H9 (cell line): ENCODE results near the gene IGF2R. TPM values are rescaled to one million over a fixed set of nuclear protein-coding genes. Genes with fewer than 3 reads are reported as not detected.

Experiments used
- DNase-seq: peaks from one replicate; pipeline ENCODE4 v3.0.0-alpha.2; 2017
- H2AFZ ChIP-seq: one replicate; pipeline ENCODE4 v1.6.1; 2013; ENCODE audit warnings: mild to moderate bottlenecking, low read length, control low read depth, moderate library complexity
- H2AK5ac ChIP-seq: 2 replicates; pipeline ENCODE4 v1.6.1; 2013; ENCODE audit warnings: low read length, control low read depth, mixed read lengths; ENCODE audit not compliant: insufficient read length
- H2BK120ac ChIP-seq: one replicate; pipeline ENCODE4 v1.6.1; 2013; ENCODE audit warnings: low read depth, mild to moderate bottlenecking, low read length, control low read depth, inconsistent platforms; ENCODE audit not compliant: poor library complexity, severe bottlenecking
- H2BK12ac ChIP-seq: 2 replicates; pipeline ENCODE4 v1.6.1; 2013; ENCODE audit warnings: low read length, control low read depth, mixed read lengths, low read depth; ENCODE audit not compliant: insufficient read length
- H2BK15ac ChIP-seq: 2 replicates; pipeline ENCODE4 v1.6.1; 2013; ENCODE audit warnings: low read depth, low read length, control low read depth
- H2BK20ac ChIP-seq: one replicate; pipeline ENCODE4 v1.6.1; 2013; ENCODE audit warnings: low read depth, mild to moderate bottlenecking, low read length, control low read depth, inconsistent platforms; ENCODE audit not compliant: poor library complexity, severe bottlenecking
- H2BK5ac ChIP-seq: 2 replicates; pipeline ENCODE4 v1.6.1; 2013; ENCODE audit warnings: low read length, control low read depth, mixed read lengths; ENCODE audit not compliant: insufficient read length
- H3K14ac ChIP-seq: 2 replicates; pipeline ENCODE4 v1.6.1; 2013; ENCODE audit warnings: low read length, control low read depth; ENCODE audit not compliant: insufficient read depth
- H3K18ac ChIP-seq: 2 replicates; pipeline ENCODE4 v1.6.1; 2013; ENCODE audit warnings: low read depth, mild to moderate bottlenecking, mixed read lengths, low read length, control low read depth; ENCODE audit not compliant: insufficient read length
- H3K23ac ChIP-seq: 2 replicates; pipeline ENCODE4 v1.6.1; 2013; ENCODE audit warnings: low read length, control low read depth, mixed read lengths, low read depth; ENCODE audit not compliant: insufficient read length
- H3K23me2 ChIP-seq: 2 replicates; pipeline ENCODE4 v1.6.1; 2013; ENCODE audit warnings: low read depth, mild to moderate bottlenecking, mixed read lengths, low read length, control low read depth; ENCODE audit not compliant: insufficient read length, poor library complexity, severe bottlenecking
- H3K27ac ChIP-seq: 2 replicates; pipeline ENCODE4 v1.5.1; 2013; ENCODE audit warnings: low read length, control low read depth, mixed read lengths, low read depth; ENCODE audit not compliant: insufficient read length
- H3K27me3 ChIP-seq: 2 replicates; pipeline ENCODE4 v1.6.1; 2013; ENCODE audit warnings: low read length, control low read depth, inconsistent platforms; ENCODE audit not compliant: insufficient read depth
- H3K4ac ChIP-seq: 2 replicates; pipeline ENCODE4 v1.6.1; 2013; ENCODE audit warnings: low read depth, mild to moderate bottlenecking, control low read depth, inconsistent platforms, low read length, moderate library complexity
- H3K4me1 ChIP-seq: 2 replicates; pipeline ENCODE4 v1.6.1; 2013; ENCODE audit warnings: low read length, control low read depth, inconsistent platforms; ENCODE audit not compliant: insufficient read depth
- H3K4me2 ChIP-seq: 2 replicates; pipeline ENCODE4 v1.6.1; 2013; ENCODE audit warnings: low read length, control low read depth, mixed read lengths; ENCODE audit not compliant: insufficient read length, insufficient read depth
- H3K56ac ChIP-seq: 2 replicates; pipeline ENCODE4 v1.6.1; 2013; ENCODE audit warnings: low read depth, mild to moderate bottlenecking, mixed read lengths, low read length, control low read depth; ENCODE audit not compliant: insufficient read length
- H3K79me1 ChIP-seq: 2 replicates; pipeline ENCODE4 v1.6.1; 2013; ENCODE audit warnings: low read depth, mild to moderate bottlenecking, moderate library complexity, low read length, control low read depth, inconsistent platforms; ENCODE audit not compliant: insufficient read depth, poor library complexity, severe bottlenecking
- H3K79me2 ChIP-seq: 2 replicates; pipeline ENCODE4 v1.6.1; 2013; ENCODE audit warnings: low read length, control low read depth, inconsistent platforms; ENCODE audit not compliant: insufficient read depth
- H3K9ac ChIP-seq: 2 replicates; pipeline ENCODE4 v1.6.1; 2013; ENCODE audit warnings: low read length, control low read depth, mixed read lengths; ENCODE audit not compliant: insufficient read length; ENCODE audit errors: extremely low read depth
- H3K9me3 ChIP-seq: one replicate; pipeline ENCODE4 v1.6.1; 2013; ENCODE audit warnings: low read depth, low read length, inconsistent platforms; ENCODE audit not compliant: control insufficient read depth
- H3T11ph ChIP-seq: one replicate; pipeline ENCODE4 v1.6.1; 2013; ENCODE audit warnings: mild to moderate bottlenecking, low read length, control low read depth, inconsistent platforms
- H4K20me1 ChIP-seq: one replicate; pipeline ENCODE4 v1.6.1; 2013; ENCODE audit not compliant: control insufficient read depth, insufficient read length, insufficient read depth
- H4K5ac ChIP-seq: 2 replicates; pipeline ENCODE4 v1.6.1; 2013; ENCODE audit warnings: low read depth, mild to moderate bottlenecking, mixed read lengths, low read length, control low read depth; ENCODE audit not compliant: insufficient read length
- H4K8ac ChIP-seq: replicated peaks from 2 replicates; pipeline ENCODE4 v1.6.1; 2013; ENCODE audit warnings: low read length, control low read depth, mixed read lengths, low read depth; ENCODE audit not compliant: insufficient read length
- H4K91ac ChIP-seq: 2 replicates; pipeline ENCODE4 v1.6.1; 2013; ENCODE audit warnings: low read depth, mild to moderate bottlenecking, moderate library complexity, mixed read lengths, low read length, control low read depth; ENCODE audit not compliant: insufficient read length
- H3K27ac Mint-ChIP-seq, 3 experiments: 2 replicates in 2 of 3; 3 replicates in 1 of 3; pipeline ENCODE4 v1.8.0; 2020 to 2021; ENCODE audit warnings: mixed read lengths in 3 of 3, mild to moderate bottlenecking in 1 of 3, moderate library complexity in 1 of 3
- H3K27me3 Mint-ChIP-seq: 2 replicates; pipeline ENCODE4 v1.8.0; 2021; ENCODE audit warnings: low read depth, mild to moderate bottlenecking, moderate library complexity, mixed read lengths
- H3K36me3 Mint-ChIP-seq, 3 experiments: 2 replicates in 2 of 3; 3 replicates in 1 of 3; pipeline ENCODE4 v1.8.0; 2020 to 2021; ENCODE audit warnings: low read depth in 3 of 3, mixed read lengths in 3 of 3; ENCODE audit not compliant: insufficient read depth in 1 of 3
- H3K4me1 Mint-ChIP-seq, 2 experiments: 2 replicates each; pipeline ENCODE4 v1.8.0; 2020; ENCODE audit warnings: mixed read lengths in 2 of 2
- H3K4me3 Mint-ChIP-seq, 2 experiments: 2 replicates in 1 of 2; 3 replicates in 1 of 2; pipeline ENCODE4 v1.8.0; 2020 to 2021; ENCODE audit warnings: mild to moderate bottlenecking in 2 of 2, mixed read lengths in 2 of 2, moderate library complexity in 1 of 2
- H3K9me3 Mint-ChIP-seq, 2 experiments: 2 replicates in 1 of 2; 3 replicates in 1 of 2; pipeline ENCODE4 v1.8.0; 2020; ENCODE audit warnings: mild to moderate bottlenecking in 2 of 2, mixed read lengths in 2 of 2, moderate library complexity in 1 of 2
- CTCF ChIP-seq: fragments of 200-600 bp; sonication (generic); conservative IDR thresholded peaks from 3 replicates; pipeline ENCODE4 v1.8.0; 2021; ENCODE audit warnings: antibody characterized with exemption, mild to moderate bottlenecking
- WGBS: extraction: QIAGEN DNeasy Blood & Tissue Kit; methylation state at CpG from one replicate; pipeline ENCODE4 v1.1.7; 2013; ENCODE audit warnings: missing lambda C conversion rate, low lambda C conversion rate, mixed read lengths; ENCODE audit not compliant: insufficient read length; ENCODE audit errors: extremely low coverage; 5-methylcytosine and 5-hydroxymethylcytosine counted together
- total RNA-seq: library from RNA; stranded (reverse); gene quantifications from 2 replicates; pipeline ENCODE4 v1.2.1, GENCODE V29; 2021

Gene IGF2R
- total RNA-seq, 1 experiment from 2014 or later, result 66.7 TPM

GRCh38 chr6:160115421-160115820 is 146.5 kb downstream of the IGF2R start:
- Mint-ChIP-seq H3K27me3 (no peaks in the 10 kb centered on the region), H3K4me3 (no peak overlapping the region), H3K4me1 (peaks cover 12 to 13% of the 10 kb centered on the region in 2 experiments), H3K36me3 (peaks cover 18 to 21% (median 19%) of the 10 kb centered on the region in 3 experiments), H3K27ac (peak overlapping the region in 2 of 3 experiments; percentile 39 to 55; a peak in 1 of 7 replicates), H3K9me3 (peaks cover 12 to 19% of the 10 kb centered on the region in 2 experiments; a peak in 4 of 5 replicates)
- Histone ChIP-seq H3K56ac (no peak overlapping the region), H4K8ac (no peak overlapping the region), H3K14ac (no peak overlapping the region; the same call in 1 of the 2 replicates), H3K4me1 (peaks cover 7% of the 10 kb centered on the region; the same call in 1 of the 2 replicates), H3K4ac (no peak overlapping the region), H4K5ac (no peak overlapping the region), H3K27me3 (no peaks in the 10 kb centered on the region), H3K79me1 (no peaks in the 10 kb centered on the region), H2BK5ac (no peak overlapping the region), H3K79me2 (no peaks in the 10 kb centered on the region), H3K23me2 (no peaks in the 10 kb centered on the region), H3K27ac (no peak overlapping the region), H2BK15ac (no peak overlapping the region), H3K9me3 (peaks cover 14% of the 10 kb centered on the region), H3K9ac (no peak overlapping the region), H4K20me1 (no peaks in the 10 kb centered on the region), H3K18ac (no peak overlapping the region), H2BK12ac (no peak overlapping the region), H2AFZ (no peak overlapping the region), H2BK20ac (no peak overlapping the region), H2AK5ac (no peak overlapping the region), H3K23ac (no peak overlapping the region), H4K91ac (no peak overlapping the region), H3T11ph (no peak overlapping the region), H3K4me2 (no peak overlapping the region), H2BK120ac (no peak overlapping the region)
- no peak for DNase-seq
- TF ChIP-seq CTCF, result no peak
- WGBS, result no CpG with 5 or more reads among the region's 3 CpGs
